Stimulated activated CD4-positive, alpha-beta T cell treated with anti-CD3 and anti-CD28 coated beads, Interleukin-2, amount 100 ng/mL, for 4 hours (primary cell): ENCODE data around the gene CPEB2.
A peak's percentile ranks its signal among the peaks of the same experiment; 100 is the strongest.

Experiments
- DNase-seq: peaks from one replicate; pipeline ENCODE4 v3.0.0-alpha.2; 2020; ENCODE audit warnings: low read depth

CPEB2 gene

DNA sequence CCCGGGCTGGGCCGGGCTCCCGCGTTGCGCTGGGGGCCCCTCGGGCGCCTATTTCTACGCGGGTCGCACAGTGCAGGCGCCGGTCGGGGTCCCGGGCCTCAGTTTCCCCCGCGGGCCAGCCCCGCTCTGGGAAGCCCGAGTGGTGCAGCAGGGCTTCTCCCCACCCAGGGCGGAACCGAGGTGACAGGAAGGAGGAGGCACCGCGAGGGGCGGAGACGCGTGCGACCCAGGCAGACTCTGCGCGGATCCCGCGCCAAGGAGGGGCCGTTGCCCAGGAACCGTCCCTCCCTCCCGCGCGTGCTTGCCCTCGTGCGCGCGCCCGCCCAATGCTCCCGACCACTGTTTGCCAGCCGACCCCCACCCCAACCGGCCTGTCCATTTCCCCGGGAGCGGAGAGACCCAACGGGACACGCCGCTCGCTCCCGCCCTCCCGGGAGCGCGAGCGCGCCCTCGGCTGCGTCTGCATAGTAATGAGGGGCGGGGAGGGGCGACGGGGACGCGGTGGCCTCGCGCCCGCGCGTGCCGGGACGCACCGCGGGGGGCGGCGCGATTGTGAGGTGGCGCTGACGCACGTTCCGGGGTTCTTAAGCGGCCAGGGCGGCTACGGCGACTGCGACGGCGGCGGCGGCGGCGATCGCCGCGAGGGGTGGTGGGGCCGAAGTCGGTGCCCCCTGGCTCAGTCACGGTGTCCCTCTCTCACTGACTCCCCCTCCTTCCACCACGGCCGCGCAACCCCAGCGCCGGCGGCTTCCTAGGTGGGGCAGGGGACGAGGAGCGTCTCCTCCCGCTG is at the start of gene CPEB2:
Gene CPEB2, plus strand, starts transcription at position 613 of the 790 bp plus-strand sequence. CDS start 193 bp downstream, outside the sequence.
- DNase-seq: peak; percentile 87

DNA sequence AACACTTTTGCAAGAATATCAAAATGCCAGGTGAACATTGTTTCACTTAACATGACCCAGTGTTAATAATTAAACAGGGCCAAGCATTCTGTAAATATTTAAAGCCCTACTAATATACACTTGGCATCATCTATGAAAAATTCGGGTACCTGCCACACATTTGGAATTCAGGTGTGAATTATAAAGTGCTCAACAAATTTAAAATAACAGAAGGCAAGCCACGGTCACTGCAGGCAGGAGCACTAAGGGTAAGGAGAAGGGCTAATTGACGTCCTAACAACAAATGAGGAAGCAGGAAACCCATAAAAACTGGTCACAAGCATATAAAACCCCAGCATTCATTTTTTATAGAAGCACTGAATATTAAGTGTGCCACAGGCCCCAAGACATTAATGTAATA is 43.8 kb upstream of the CPEB2 start:
- DNase-seq: no peak

DNA sequence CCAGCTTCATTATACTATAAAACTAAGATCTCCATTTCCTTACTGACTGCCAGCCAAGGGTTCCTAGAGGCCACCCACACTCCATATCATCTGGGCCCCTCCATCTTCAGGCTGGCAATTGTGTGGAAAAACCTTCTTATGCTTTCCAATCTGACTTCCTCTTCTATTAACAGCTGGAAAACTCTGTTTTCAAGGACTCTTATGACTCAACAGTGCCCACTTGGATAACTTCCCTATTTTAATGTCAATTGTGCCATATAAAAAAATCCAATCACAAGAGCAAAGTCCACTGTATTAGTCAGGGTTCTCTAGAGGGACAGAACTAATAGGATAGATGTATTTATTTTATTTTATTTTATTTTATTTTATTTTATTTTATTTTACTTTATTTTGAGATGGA is 41.0 kb upstream of the CPEB2 start:
- DNase-seq: no peak

DNA sequence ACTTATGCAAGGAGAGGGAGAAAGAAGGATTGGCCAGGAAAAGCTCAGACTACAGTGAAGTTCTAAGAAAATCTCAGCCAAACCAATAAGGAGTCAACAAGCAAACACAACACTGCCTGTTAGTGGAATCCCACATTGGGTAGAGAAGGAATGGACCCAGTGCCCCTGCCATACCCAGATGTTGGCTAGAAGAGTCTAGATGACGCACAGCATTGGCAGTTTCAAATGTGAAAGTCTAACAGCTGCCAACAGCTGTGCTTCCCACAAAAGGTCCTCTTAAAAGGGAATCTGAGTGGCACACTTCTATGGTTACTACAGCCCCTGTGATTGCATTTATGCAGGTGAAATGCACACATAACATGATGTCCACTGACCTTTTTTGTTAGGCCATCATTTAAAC is 37.2 kb upstream of the CPEB2 start:
- DNase-seq: no peak

DNA sequence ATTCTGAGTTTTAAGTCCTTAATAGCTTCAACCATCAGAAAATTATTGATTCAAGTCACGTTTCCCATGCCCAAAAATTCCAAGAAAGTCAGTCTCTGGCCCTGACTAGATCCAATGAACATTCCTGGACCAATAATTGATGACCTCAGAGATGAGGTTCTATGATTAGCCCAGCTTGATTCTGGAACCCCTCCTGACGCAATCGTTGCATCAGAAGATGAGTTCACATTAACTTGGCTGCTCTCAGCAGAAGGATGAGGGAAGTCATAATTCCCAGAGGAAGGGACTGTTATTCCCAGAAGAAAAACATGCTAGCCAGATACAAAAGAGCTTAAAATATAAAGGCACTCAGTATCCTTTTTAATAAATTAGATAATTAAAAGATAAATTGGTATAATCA is 34.3 kb upstream of the CPEB2 start:
- no peak for DNase-seq

DNA sequence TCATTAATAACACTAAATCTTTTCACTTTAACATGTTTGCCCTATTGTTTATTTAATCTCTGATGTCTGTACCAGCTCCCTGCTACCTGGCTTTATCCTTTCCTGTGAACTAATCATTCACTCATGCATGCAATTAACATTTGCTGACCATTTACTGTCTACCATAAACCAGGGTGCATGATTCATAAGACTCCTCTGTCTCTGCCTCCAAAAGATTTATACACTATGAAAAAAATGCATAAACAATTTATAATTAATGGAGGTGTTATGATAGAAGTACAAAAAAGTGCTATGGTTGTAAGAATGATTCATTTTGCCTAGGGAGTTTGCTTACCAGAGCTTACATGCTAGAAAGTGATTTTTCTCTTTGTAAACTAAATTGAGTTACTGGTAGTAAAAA is 24.5 kb upstream of the CPEB2 start:
- DNase-seq: no peak

DNA sequence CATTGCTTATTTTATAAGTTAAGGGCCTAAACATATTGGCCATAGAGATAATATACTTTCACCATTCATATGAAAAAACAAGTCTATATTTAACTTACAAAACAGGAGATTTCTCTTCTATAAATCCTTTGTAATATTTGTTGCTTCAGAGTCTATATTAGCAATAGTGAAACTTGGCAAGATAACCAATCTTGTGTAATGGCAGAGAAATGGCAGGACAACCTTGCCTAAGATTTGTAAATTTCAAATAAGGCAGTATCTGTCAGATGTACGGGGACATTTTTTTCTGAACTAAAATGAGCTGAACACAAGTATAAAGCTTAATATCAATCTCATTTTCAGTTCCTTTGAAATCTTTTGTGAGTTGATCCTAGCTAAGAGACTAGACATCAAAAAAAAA is 17.8 kb upstream of the CPEB2 start:
- no peak for DNase-seq

DNA sequence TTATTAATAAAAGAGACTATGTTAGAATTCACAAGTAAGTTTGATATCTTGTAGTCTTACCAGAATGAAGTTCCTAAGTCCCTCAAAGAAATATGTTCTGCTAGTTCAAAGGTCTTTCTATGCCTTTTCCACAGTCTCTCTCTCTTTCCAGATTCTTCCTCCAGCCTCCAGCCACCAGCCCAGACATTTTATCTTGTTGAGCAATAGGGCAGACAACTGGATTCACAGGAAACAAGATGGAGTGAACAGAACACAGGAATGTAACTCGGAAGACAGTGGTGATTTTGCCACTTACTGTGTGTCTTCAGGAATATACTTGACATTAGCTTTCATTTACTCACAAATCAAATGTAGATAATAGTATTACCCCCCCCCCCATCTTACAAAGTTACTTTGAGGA is 17.1 kb upstream of the CPEB2 start:
- DNase-seq: no peak

DNA sequence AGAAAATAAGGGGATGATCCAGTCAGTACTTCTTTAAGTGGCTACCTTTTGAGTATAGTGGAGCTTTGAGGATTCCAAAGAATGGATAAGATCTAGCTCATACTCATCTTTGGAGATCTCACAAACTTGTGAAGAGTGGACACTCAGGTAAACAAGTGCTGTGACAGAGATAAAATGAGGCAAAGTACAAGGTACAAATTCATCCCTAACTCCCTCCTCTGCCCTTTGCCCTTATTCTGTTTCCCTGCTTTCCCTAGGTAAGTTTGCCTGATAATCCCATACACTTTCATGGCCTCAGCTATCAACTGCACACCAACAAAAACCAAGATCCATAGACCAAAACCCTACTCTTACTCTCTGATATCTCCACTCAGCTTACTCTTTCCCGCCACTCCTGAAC is 16.4 kb upstream of the CPEB2 start:
- no peak for DNase-seq

DNA sequence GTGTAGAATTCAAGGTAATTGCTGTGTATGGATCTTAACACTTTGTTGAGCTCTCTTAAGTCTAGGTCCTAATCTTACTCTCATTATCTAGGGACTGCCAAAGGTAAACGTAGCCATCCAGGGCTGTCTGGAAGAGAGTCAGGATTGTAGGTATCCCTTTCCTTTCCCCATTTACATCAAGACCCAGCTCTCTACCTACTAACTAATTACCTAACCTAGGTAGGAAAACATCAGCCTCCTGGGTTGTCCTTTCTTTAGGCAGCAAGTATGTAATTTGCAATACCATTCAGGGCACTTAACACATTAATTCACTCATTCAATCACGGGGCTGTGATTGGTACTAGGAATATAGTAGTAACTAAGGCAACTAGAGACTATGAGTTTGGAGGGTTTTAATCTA is 15.2 kb upstream of the CPEB2 start:
- DNase-seq: no peak

DNA sequence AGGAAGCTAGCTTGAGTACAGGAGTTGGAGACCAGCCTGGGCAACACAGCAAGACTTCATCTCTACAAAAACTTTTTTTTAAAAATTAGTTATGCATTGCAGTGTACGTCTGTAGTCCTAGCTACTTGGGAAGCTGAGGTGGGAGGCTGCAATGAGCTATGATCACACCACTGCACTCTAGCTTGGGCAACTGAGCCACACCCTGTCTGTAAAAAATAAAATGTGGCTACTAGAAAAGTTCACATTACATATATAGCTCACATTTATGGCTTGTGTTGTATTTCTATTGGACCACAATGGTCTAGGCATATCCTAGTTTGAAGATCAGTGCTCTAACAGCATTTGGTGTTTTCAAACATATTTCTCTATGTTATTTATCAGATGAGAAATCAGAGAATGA is 11.8 kb upstream of the CPEB2 start:
- no peak for DNase-seq

DNA sequence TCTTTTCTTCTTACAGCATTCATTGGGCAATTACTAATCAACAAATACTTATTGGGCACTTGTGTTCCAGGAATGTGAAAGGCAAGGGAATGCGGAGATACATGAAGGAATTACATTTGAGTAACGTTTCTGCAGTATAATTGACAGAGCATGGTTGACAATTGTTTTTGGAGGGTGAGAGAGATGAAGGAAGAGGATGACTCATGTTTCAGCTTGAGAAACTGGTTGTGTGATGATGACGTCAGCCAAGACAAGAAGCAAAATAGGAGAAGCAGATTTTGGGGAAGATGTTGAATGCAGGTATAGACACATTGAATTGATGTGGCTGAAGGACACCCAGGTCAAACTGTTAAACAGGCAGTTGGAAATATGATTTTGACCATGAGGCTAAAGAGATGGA is 8.0 kb upstream of the CPEB2 start:
- DNase-seq: no peak

DNA sequence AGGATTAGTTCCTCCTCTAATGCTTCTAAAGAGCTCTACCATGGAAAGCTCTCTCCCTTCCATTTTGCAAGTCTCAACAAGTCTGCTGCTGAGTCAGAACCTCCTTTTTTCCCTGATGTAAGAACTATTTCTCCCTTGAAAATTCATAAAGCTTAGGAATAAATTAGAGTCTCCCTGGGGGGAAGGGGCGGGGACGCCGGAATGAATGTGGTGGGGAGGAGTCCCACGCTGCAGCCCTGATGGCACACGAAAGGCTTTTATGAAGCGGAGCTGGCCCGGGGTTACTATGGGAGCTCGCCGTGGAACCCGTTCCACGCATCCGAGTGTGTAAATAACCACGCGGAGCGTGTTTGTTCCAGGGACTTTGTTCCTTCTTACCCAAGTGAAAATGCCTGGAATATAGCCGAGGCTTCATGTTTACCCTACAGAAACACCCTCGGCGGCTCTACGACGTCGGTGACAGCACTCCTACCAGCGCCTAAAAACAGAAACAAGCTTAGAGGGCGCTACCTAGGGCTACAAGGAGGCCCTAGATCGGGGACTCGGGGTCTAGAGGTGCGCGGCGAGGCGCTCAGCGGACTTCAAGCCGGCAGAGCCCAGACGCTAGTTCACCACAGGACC is 923 bp upstream of the CPEB2 start:
- peak; percentile 16 for DNase-seq

DNA sequence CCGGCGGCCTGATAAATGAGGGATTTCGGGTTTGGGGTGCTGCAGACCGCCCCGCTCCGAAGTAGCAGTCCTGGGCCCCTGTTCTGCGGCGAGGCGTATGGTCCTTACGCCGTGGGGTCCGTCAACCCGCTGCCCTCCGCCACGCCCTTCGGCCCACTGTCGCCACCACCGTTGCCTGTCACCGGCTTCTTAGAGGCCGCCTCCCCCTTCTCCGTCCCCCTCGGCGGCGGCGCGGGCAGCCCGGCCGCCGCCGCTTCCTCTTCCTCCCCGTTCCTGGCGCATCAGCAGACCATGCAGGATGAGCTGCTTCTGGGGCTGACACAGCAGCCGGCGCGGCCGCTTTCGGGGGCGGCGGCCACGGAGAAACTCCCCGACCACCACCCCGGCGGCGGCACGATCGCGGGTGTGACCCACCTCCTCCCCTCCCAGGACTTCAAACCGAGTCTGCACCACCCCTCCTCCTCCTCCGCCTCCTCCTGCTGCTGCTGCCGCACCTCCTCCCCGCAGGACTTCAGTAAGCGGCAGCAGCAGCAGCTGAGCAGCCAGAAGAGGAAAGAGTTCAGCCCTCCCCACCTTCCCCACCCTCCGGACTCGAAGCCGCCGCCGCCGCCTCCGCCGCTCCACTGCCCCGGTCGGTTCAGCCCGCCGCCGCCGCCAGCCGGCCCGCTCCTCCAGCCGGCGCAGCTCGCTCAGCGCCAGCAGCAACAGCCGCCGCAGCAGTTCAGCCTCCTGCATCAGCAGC is 549 bp downstream of the CPEB2 start:
- peak; percentile 76 for DNase-seq

DNA sequence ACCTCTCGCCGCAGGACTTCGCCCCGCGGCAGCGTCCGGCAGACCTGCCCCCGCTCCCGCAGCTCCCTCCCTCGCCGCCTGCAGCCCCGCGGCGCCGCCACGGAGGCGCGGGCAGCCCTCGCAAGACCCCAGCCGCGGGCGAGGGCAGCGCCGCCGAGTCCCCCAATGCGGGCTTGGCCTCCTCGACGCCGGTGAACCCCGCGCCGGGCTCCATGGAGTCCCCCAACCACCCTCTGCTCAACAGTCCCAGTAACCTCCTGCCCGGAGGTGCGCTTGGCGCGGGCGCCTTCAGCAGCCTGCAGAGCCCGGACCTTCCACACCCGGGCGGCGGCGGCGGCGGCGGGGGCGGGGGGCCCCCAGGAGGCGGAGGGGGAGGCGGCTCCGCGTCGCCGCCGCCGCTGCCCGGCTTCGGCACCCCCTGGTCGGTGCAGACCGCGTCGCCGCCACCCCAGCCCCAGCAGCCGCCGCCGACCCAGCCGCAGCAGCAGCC is 1.2 kb downstream of the CPEB2 start:
- DNase-seq: peak; percentile 39

DNA sequence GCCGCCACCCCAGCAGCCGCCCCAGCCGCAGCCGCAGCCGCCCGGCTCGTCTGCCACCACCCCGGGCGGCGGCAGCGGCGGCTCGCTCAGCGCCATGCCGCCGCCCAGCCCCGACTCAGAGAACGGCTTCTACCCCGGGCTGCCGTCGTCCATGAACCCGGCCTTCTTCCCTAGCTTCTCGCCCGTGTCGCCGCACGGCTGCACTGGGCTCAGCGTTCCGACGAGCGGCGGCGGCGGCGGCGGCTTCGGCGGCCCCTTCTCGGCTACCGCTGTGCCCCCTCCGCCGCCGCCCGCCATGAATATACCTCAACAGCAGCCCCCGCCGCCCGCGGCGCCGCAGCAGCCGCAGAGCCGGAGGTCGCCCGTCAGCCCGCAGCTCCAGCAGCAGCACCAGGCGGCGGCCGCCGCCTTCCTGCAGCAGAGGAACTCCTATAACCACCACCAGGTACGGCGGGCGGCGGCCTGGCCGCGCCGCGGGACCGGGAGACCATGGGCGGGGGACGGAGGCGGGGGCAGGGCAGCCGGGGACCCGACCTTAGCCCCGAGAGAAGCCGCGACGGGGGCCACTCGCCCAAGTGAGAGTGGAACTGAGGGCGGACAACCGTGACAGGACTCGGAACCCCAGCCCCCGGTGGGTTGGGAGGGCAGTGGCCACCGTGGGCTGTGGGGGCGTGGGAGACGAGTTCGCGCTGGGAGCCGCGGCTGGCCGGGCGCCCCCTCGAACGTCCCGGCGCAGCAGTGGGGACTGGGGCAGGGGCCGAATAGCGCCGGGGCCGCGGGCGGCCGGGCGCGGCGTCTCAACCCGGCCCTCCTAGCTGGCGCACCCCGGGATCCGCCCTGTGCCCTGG is 1.8 kb downstream of the CPEB2 start:
- DNase-seq: peak; percentile 24

DNA sequence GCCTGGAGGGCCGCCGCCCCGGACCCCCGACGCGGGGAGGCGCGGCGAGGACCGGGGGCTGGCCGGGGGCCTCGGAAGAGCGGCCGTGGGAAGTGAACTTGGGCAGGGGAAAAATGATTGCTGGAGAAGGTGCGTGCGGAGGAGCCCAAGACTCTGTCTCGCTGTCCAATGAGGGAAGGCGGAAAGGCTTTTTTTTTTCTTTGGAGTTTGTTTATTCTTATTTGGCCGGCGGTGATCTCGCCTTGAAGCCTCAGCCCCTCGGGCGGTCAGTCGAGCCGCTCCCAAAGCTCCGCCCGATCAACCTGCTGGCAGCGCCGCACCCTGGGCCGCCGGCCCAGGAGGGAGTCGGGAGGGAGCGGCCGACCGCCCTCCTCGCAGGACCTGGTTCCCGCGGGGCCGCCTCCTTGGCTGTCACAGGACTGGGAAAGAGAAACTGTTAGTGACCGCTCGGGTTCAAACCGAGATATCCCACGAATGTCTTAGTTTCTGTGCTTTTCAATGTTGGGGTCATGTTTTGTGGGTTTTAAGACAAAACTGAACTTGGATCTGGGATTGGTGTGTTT is 2.5 kb downstream of the CPEB2 start:
- peak; percentile 26 for DNase-seq

DNA sequence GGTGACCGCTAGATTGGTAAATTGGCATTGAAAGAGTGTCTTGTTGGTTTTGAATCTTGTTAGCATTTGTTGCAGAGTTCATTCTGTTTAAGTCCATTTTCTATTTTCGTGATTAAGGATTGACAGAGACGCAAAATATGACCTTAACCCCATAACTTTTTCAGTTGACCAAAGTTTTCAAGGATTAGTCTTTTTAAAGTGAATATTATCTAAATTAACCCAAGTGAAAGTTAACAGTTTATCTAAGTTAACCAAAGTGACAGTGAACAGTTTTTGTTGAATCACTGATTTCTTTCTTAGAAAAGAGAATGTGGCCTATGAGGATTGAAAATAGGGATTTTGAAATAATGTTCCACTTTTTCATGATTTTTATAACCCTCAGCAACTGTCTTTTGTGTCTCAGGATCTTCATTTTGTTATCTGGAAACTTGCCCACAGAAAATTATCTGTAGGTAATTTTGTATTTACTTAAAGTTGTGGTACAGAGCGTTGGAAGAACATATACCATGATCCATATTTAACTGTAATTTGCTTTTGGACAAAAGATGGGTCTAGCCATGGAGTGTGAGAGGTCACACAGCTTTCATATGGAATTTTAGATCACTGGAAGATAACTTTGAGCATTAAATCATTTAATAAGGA is 3.3 kb downstream of the CPEB2 start:
- DNase-seq: no peak

DNA sequence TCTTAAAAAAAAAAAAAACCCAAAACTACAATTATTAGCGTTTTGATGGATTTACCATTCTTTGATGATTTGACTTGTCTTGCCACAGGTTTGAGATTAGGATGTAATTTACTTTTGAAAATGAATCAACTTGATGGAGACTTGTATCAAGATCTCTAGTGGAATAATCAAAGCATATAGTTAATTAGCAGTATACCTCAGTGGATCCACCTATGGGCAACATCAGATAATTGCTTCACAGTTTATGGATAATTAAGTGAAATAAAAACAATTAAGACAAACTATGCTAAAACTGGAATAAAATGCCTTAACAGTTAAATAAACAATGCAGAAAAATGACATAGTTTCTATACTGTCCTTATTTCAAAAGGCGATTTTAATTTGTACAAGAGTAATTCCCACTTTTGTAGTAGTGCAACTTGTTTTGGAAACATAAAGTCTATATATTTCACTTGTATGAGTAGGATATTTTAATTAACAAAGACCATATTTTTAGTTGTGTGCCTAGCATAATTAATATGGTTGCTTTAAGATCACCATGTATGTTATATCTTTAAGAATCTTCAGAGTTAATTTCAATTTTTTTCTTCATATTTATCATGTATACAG is 4.2 kb downstream of the CPEB2 start:
- no peak for DNase-seq

DNA sequence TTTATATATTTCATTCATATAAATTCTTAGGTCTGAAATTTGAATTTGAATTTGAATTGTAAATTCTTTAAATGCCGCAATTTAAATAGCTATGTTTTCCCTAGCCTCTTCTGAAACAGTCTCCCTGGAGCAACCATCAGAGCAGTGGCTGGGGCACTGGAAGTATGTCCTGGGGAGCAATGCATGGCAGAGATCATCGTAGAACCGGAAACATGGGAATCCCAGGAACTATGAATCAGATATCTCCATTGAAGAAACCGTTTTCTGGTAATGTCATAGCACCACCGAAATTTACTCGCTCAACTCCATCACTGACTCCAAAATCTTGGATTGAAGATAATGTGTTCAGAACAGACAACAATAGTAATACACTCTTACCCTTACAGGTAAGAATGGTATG is 4.9 kb downstream of the CPEB2 start:
- no peak for DNase-seq
